ENCODE results near the gene C4A. TPM values are rescaled to one million over a fixed set of nuclear protein-coding genes. Genes with fewer than 3 reads are reported as not detected.

Gene C4A
- total RNA-seq, 1 experiment from 2014 or later, result 4.3 TPM

DNA sequence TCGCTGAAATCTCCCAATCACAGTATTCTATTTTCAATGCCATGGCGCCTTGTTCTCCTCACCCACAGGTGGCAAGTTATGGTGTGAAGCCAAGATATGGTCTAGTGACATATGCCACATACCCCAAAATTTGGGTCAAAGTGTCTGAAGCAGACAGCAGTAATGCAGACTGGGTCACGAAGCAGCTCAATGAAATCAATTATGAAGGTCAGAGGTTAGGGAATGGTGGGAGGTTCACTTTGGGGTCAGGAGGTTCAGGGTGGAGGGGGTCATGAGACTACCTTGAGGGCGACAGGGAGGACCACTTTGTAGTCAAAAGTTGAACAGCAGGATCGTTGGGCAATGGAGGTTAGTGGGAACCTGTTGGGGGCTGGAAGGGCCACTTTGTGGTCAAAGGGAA, 33.6 kb upstream of the C4A start:
- Histone ChIP-seq H3K56ac (ENCODE audit: insufficient read length, low read depth, low read length) (no peak overlapping the region), H4K20me1 (ENCODE audit: control insufficient read depth, insufficient read depth, insufficient read length) (peaks cover 2% of the 10 kb centered on the region), H3K4me1 (ENCODE audit: insufficient read depth, low read length) (no peaks in the 10 kb centered on the region), H2AK5ac (ENCODE audit: insufficient read length, low read length) (no peak overlapping the region), H2BK120ac (ENCODE audit: low read depth, low read length, poor library complexity, severe bottlenecking) (no peak overlapping the region), H2BK20ac (ENCODE audit: low read depth, low read length, poor library complexity, severe bottlenecking) (no peak overlapping the region), H3K18ac (ENCODE audit: insufficient read length, low read depth, low read length) (no peak overlapping the region), H3T11ph (ENCODE audit: low read length) (no peak overlapping the region), H4K5ac (ENCODE audit: insufficient read length, low read depth, low read length) (no peak overlapping the region), H2AFZ (ENCODE audit: low read length) (no peak overlapping the region), H3K23ac (ENCODE audit: insufficient read length, low read depth, low read length) (no peak overlapping the region), H2BK12ac (ENCODE audit: insufficient read length, low read depth, low read length) (no peak overlapping the region), H3K9ac (ENCODE audit: extremely low read depth, insufficient read length, low read length) (no peak overlapping the region), H3K27me3 (ENCODE audit: insufficient read depth, low read length) (no peaks in the 10 kb centered on the region), H3K23me2 (ENCODE audit: insufficient read length, low read depth, low read length, poor library complexity, severe bottlenecking) (no peaks in the 10 kb centered on the region), H3K4ac (ENCODE audit: low read depth, low read length) (no peak overlapping the region), H2BK15ac (ENCODE audit: low read depth, low read length) (no peak overlapping the region), H4K8ac (replicated peaks; ENCODE audit: insufficient read length, low read depth, low read length) (no peak overlapping the region), H3K27ac (ENCODE audit: insufficient read length, low read depth, low read length) (no peak overlapping the region), H3K79me2 (ENCODE audit: insufficient read depth, low read length) (no peaks in the 10 kb centered on the region), H2BK5ac (ENCODE audit: insufficient read length, low read length) (no peak overlapping the region), H3K4me2 (ENCODE audit: insufficient read depth, insufficient read length, low read length) (no peak overlapping the region), H3K9me3 (ENCODE audit: control insufficient read depth, low read depth, low read length) (no peaks in the 10 kb centered on the region), H4K91ac (ENCODE audit: insufficient read length, low read depth, low read length) (no peak overlapping the region), H3K14ac (ENCODE audit: insufficient read depth, low read length) (no peak overlapping the region), H3K79me1 (ENCODE audit: insufficient read depth, low read depth, low read length, poor library complexity, severe bottlenecking) (no peaks in the 10 kb centered on the region)
- H3K36me3 Mint-ChIP-seq (ENCODE audit: insufficient read depth in 1 of 3, low read depth in 3 of 3), result peaks cover 2 to 31% (median 16%) of the 10 kb centered on the region in 3 experiments; a peak in 6 of 7 replicates
- no peak for DNase-seq
- no peak overlapping the region for H3K4me3 Mint-ChIP-seq
- TF ChIP-seq CTCF (conservative IDR thresholded peaks at IDR 0.05), result no peak
- WGBS (ENCODE audit: extremely low coverage, insufficient read length, low lambda C conversion rate), result no CpG with 5 or more reads among the region's 5 CpGs
- H3K4me1 Mint-ChIP-seq, result peaks cover 5 to 8% of the 10 kb centered on the region in 2 experiments; a peak in 3 of 4 replicates
- no peak overlapping the region for H3K27ac Mint-ChIP-seq
- no peaks in the 10 kb centered on the region for H3K9me3 Mint-ChIP-seq
- H3K27me3 Mint-ChIP-seq (ENCODE audit: low read depth), result peaks cover 48% of the 10 kb centered on the region

Data from H9 (cell line).